Measurements from ENCODE around the gene CMTM3. TPM values are rescaled to one million over a fixed set of nuclear protein-coding genes. Genes with fewer than 3 reads are reported as not detected.

Gene CMTM3
- total and polyA plus RNA-seq, 9 of the 15 experiments (the other 6 are each of a cell fraction or from before 2014, with no cell fraction given) = 4.6 to 33.4 (median 17.5) TPM

- no peak for TF ChIP-seq NFYB (IDR thresholded peaks at IDR 0.05; ENCODE audit: extremely low read depth, insufficient read length)
- no peak for TF ChIP-seq EGR1 (conservative IDR thresholded peaks at IDR 0.05)
- 0 out of 2 replicates have a peak, but pooled peaks have one; percentile 31 for TF ChIP-seq ZNF589 (CRISPR knock-in tag; IDR thresholded peaks at IDR 0.05; ENCODE audit: low read depth)
- TF ChIP-seq, protein P1, sequence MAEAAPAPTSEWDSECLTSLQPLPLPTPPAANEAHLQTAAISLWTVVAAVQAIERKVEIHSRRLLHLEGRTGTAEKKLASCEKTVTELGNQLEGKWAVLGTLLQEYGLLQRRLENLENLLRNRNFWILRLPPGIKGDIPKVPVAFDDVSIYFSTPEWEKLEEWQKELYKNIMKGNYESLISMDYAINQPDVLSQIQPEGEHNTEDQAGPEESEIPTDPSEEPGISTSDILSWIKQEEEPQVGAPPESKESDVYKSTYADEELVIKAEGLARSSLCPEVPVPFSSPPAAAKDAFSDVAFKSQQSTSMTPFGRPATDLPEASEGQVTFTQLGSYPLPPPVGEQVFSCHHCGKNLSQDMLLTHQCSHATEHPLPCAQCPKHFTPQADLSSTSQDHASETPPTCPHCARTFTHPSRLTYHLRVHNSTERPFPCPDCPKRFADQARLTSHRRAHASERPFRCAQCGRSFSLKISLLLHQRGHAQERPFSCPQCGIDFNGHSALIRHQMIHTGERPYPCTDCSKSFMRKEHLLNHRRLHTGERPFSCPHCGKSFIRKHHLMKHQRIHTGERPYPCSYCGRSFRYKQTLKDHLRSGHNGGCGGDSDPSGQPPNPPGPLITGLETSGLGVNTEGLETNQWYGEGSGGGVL (CRISPR knock-in tag; IDR thresholded peaks at IDR 0.05) = no peak
- TF ChIP-seq, protein P2, sequence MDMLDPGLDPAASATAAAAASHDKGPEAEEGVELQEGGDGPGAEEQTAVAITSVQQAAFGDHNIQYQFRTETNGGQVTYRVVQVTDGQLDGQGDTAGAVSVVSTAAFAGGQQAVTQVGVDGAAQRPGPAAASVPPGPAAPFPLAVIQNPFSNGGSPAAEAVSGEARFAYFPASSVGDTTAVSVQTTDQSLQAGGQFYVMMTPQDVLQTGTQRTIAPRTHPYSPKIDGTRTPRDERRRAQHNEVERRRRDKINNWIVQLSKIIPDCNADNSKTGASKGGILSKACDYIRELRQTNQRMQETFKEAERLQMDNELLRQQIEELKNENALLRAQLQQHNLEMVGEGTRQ (CRISPR knock-in tag; IDR thresholded peaks at IDR 0.05) = no peak
- TF ChIP-seq TRIM24 (IDR thresholded peaks at IDR 0.05) = peak; percentile 82 to 87
- peak; percentile 14; the same call in 1 of the 2 replicates for TF ChIP-seq CREB3L1 (IDR thresholded peaks at IDR 0.05; ENCODE audit: borderline replicate concordance, low read depth)
- TF ChIP-seq ZNF143 (CRISPR knock-in tag; IDR thresholded peaks at IDR 0.05) = no peak
- TF ChIP-seq CREB1 (IDR thresholded peaks at IDR 0.05) = peak; percentile 63
- TF ChIP-seq CREB1 (CRISPR knock-in tag; IDR thresholded peaks at IDR 0.05) = no peak
- TF ChIP-seq TBP (optimal IDR thresholded peaks at IDR 0.05; ENCODE audit: low read depth, low read length) = no peak
- TF ChIP-seq MCM5 (IDR thresholded peaks at IDR 0.05; ENCODE audit: low read depth) = no peak
- no peak for TF ChIP-seq ZBTB17 (CRISPR knock-in tag; IDR thresholded peaks at IDR 0.05)
- no peak for TF ChIP-seq ZNF239 (CRISPR knock-in tag; IDR thresholded peaks at IDR 0.05)
- no peak for TF ChIP-seq KLF10 (CRISPR knock-in tag; IDR thresholded peaks at IDR 0.05)
- TF ChIP-seq PHB (CRISPR knock-in tag; IDR thresholded peaks at IDR 0.05) = no peak
- TF ChIP-seq TBL1XR1 (IDR thresholded peaks at IDR 0.05; ENCODE audit: low read length in 2 of 2) = peak in 1 of 2 experiments; percentile 52; a peak in 1 of 4 replicates
- no peak; the same call in 1 of the 2 replicates for TF ChIP-seq ZNF274 (IDR thresholded peaks at IDR 0.05; ENCODE audit: borderline replicate concordance, low read depth, low read length)
- TF ChIP-seq CREBBP (IDR thresholded peaks at IDR 0.05; ENCODE audit: low read depth, low read length) = no peak
- TF ChIP-seq BRCA1 (IDR thresholded peaks at IDR 0.05) = no peak
- no peak for TF ChIP-seq BRCA1 (CRISPR knock-in tag; IDR thresholded peaks at IDR 0.05)
- TF ChIP-seq MBD2 (IDR thresholded peaks at IDR 0.05; ENCODE audit: borderline replicate concordance, low read depth) = peak; percentile 65; the same call in 1 of the 2 replicates
- TF ChIP-seq ZEB2 (IDR thresholded peaks at IDR 0.05) = peak; percentile 96
- TF ChIP-seq MYC (IDR thresholded peaks at IDR 0.05; ENCODE audit: low read depth, low read length) = 0 out of 2 replicates have a peak, but pooled peaks have one; percentile 51
- no peak for TF ChIP-seq MYC (CRISPR knock-in tag; IDR thresholded peaks at IDR 0.05; ENCODE audit: borderline replicate concordance, low read depth)
- TF ChIP-seq CC2D1A (IDR thresholded peaks at IDR 0.05) = peak; percentile 85; the same call in 1 of the 2 replicates
- TF ChIP-seq KDM5B (IDR thresholded peaks at IDR 0.05; ENCODE audit: insufficient replicate concordance, low read depth, low read length) = no peak
- no peak for TF ChIP-seq MXI1 (IDR thresholded peaks at IDR 0.05; ENCODE audit: low read depth, low read length)
- TF ChIP-seq RBM15 (IDR thresholded peaks at IDR 0.05; ENCODE audit: insufficient read depth, low read length) = no peak
- TF ChIP-seq MTA3 (IDR thresholded peaks at IDR 0.05; ENCODE audit: borderline replicate concordance) = no peak
These were observed 13.2 kb downstream of the CMTM3 start (continued) for GRCh38 chr16:66617728-66618127.
